ENCODE data around the gene TMEM97.
"Not testable (repeated sequence)": the region's sequence is repeated elsewhere in the genome, so short reads cannot be mapped to it uniquely, and the experiment has no call there.

TMEM97 gene

DNA sequence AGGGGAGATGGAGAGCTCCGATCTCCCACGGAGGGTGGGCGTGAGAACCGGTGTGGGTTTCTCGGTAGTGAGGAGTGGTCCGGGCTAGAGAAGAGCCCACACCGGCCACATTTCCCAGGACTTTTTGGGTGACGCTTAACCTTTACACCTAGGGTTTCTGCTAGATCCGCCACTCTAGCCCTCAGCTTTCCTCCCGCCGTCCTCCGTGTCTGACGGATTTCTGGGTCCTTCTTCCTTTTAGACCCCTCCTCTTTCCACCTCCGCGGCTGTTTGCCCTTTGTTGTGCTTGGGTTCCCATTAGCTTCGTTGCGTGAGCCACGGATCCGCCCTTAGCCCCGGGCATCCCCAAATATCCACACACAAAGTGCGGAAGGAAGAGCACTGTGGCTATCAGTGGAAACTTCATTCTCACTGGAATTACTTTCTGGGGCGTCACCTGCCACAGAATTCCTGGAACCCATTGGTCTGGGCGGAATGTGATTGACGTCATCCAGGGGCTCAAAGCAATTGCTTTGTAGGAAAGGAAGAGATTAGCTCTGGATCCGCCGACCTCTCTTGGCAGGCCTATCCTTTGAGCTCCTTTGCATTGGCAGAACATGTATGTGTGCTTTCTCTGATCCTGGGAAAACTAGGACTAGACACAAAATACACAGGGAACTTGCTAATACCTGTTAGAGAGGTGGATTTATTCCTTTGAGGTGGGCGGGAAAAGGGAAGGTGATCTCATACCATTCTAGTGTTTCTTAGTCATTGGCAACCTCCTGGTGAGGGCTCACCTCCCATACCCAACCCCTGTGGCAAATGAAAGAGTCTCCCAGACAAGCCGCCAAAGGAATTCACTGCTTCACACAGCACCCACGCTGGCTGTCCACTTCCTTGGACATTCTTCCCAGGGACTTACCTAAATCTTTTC, 17.2 kb downstream of the TMEM97 start:
- H3K27ac ChIP-seq (ENCODE audit: insufficient read depth, low read length, poor library complexity, severe bottlenecking): peak overlapping the region; percentile 80
- no peaks in the 10 kb centered on the region for H3K27me3 ChIP-seq (replicated peaks; ENCODE audit: control insufficient read depth, insufficient read depth, low read length, poor library complexity, severe bottlenecking)
- peaks cover 17% of the 10 kb centered on the region for H3K36me3 ChIP-seq (ENCODE audit: control insufficient read depth, insufficient read depth, low read length)
- peaks cover 18% of the 10 kb centered on the region for H3K4me1 ChIP-seq (ENCODE audit: control insufficient read depth, insufficient read depth, low read length, poor library complexity, severe bottlenecking)
- peak overlapping the region; percentile 85 for H3K4me3 ChIP-seq (ENCODE audit: insufficient read depth, low read depth, low read length, poor library complexity, severe bottlenecking)
- no peaks in the 10 kb centered on the region for H3K9me3 ChIP-seq (ENCODE audit: control insufficient read depth, low read length)
- no peak for DNase-seq

DNA sequence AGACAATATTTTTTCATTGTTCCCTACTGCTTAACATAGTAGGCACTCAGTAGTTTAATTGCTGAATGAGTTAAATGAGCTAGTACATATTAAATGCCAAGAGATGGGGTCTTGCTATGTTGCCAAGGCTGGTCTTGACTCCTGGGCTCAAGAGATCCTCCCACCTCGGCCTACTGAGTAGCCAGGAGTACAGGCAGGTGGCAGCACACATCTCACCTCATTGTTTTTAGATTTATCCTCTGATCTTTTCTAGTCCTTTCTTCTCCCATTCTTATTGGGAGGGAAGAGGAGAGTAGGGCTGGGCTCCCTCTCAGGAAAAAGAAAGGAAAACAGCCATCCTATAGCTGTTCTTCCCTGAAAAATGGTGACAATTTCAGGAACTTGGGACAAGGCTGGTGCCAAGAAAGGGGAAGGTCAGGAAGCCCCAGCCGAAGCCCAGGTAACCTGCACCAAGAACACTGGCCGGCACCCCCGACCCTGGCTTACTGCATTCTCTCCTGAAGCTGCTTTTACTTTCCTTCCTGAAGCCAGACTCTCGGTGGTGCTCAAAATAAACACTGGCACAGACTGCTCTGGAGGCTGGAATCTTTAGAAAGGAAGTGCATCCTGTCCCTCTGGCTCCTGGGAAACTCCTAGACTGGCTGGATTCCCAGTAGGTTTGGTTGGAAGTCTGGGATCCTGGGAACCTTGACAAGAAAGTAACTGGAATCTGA, 19.2 kb downstream of the TMEM97 start:
- Histone ChIP-seq H3K9me3 (ENCODE audit: control insufficient read depth, low read length) (no peaks in the 10 kb centered on the region), H3K27ac (ENCODE audit: insufficient read depth, low read length, poor library complexity, severe bottlenecking) (no peak overlapping the region), H3K4me3 (ENCODE audit: insufficient read depth, low read depth, low read length, poor library complexity, severe bottlenecking) (no peak overlapping the region), H3K27me3 (replicated peaks; ENCODE audit: control insufficient read depth, insufficient read depth, low read length, poor library complexity, severe bottlenecking) (no peaks in the 10 kb centered on the region), H3K4me1 (ENCODE audit: control insufficient read depth, insufficient read depth, low read length, poor library complexity, severe bottlenecking) (peaks cover 18% of the 10 kb centered on the region), H3K36me3 (ENCODE audit: control insufficient read depth, insufficient read depth, low read length) (peaks cover 30% of the 10 kb centered on the region)
- no peak for DNase-seq

DNA sequence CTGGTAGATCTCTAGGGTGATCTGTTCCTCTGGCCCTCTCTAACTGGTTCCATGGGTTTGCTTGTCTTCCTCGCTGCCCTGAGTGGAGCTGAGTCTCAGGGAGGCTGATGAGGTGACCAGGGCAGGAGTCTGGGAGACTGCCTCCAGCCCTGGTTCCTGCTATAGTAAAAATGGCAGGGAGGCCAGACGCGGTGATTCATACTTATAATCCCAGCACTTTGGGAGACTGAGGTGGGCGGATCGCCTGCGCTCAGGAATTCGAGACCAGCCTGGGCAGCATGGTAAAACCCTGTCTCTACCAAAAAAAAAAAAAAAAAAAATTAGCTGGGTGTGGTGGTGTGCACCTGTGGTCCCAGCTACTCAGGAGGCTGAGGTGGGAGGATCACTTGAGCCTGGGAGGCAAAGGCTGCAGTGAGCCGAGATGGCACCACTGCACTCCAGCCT, 19.8 kb downstream of the TMEM97 start:
- H3K4me3 ChIP-seq (ENCODE audit: insufficient read depth, low read depth, low read length, poor library complexity, severe bottlenecking); H3K27ac ChIP-seq (ENCODE audit: insufficient read depth, low read length, poor library complexity, severe bottlenecking); H3K27me3 ChIP-seq (replicated peaks; ENCODE audit: control insufficient read depth, insufficient read depth, low read length, poor library complexity, severe bottlenecking); H3K9me3 ChIP-seq (ENCODE audit: control insufficient read depth, low read length); DNase-seq: not testable (repeated sequence)
- Histone ChIP-seq H3K36me3 (ENCODE audit: control insufficient read depth, insufficient read depth, low read length) (peaks cover 31% of the 10 kb centered on the region), H3K4me1 (ENCODE audit: control insufficient read depth, insufficient read depth, low read length, poor library complexity, severe bottlenecking) (peaks cover 18% of the 10 kb centered on the region)

DNA sequence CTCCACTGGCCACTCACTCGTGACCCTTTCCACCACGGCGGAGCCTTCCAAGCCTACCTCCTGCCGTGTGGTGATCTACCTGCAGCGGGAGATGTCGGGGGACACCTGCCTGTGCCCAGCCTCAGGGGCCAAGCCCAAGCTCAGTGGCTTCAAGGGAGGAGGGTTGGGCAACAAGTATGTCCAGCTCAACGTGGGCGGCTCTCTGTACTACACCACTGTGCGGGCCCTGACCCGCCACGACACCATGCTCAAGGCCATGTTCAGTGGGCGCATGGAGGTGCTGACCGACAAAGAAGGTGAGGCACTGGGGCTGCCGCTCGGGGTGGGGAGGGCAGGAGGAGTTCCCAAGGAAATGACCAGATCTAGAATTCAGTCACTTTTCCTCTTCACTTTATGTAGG, 20.4 kb downstream of the TMEM97 start:
- peaks cover 18% of the 10 kb centered on the region for H3K4me1 ChIP-seq (ENCODE audit: control insufficient read depth, insufficient read depth, low read length, poor library complexity, severe bottlenecking)
- no peaks in the 10 kb centered on the region for H3K27me3 ChIP-seq (replicated peaks; ENCODE audit: control insufficient read depth, insufficient read depth, low read length, poor library complexity, severe bottlenecking)
- no peak for DNase-seq
- H3K4me3 ChIP-seq (ENCODE audit: insufficient read depth, low read depth, low read length, poor library complexity, severe bottlenecking): no peak overlapping the region
- H3K9me3 ChIP-seq (ENCODE audit: control insufficient read depth, low read length): no peaks in the 10 kb centered on the region
- H3K27ac ChIP-seq (ENCODE audit: insufficient read depth, low read length, poor library complexity, severe bottlenecking): no peak overlapping the region
- H3K36me3 ChIP-seq (ENCODE audit: control insufficient read depth, insufficient read depth, low read length): peaks cover 35% of the 10 kb centered on the region

DNA sequence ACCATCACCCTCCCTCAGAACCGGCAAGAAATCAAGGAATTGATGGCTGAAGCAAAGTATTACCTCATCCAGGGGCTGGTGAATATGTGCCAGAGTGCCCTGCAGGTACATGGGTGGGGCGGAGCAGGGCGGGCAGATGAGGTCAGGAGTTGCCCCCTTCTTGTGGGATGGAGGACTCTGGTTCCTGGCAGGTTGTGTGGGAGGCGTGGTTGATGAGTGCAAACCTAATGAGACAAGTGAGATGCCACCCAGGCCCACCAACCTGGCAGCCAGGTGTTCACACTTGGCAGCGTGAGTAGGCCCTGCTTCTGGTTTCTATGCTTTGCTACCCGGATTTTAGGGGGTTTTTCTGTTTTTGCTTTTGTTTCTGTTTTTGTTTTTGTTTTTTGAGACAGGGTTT, 21.4 kb downstream of the TMEM97 start:
- H3K9me3 ChIP-seq (ENCODE audit: control insufficient read depth, low read length): no peaks in the 10 kb centered on the region
- H3K36me3 ChIP-seq (ENCODE audit: control insufficient read depth, insufficient read depth, low read length): peaks cover 43% of the 10 kb centered on the region
- no peak overlapping the region for H3K27ac ChIP-seq (ENCODE audit: insufficient read depth, low read length, poor library complexity, severe bottlenecking)
- peaks cover 11% of the 10 kb centered on the region for H3K4me1 ChIP-seq (ENCODE audit: control insufficient read depth, insufficient read depth, low read length, poor library complexity, severe bottlenecking)
- H3K27me3 ChIP-seq (replicated peaks; ENCODE audit: control insufficient read depth, insufficient read depth, low read length, poor library complexity, severe bottlenecking): no peaks in the 10 kb centered on the region
- no peak overlapping the region for H3K4me3 ChIP-seq (ENCODE audit: insufficient read depth, low read depth, low read length, poor library complexity, severe bottlenecking)
- no peak for DNase-seq

DNA sequence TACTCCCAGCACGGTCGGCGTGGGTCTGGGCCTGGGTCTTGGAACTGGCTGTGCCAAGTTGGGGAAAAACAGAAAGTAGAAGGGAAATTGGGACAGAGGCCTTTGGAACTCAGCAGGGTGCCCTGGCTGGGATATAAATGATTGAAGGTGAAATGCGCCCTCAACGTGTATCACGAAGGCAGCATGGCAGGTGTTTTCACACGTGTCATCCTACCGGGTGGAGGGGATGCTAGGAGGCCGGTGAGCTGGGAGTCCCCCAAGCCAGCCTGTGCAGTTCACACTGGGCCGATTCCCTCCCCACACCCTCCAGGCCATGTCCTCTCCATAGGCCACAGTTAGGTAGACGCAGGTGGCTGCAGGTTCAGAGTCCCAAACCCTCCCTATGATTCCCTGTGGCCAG, 22.5 kb downstream of the TMEM97 start:
- DNase-seq: no peak
- Histone ChIP-seq H3K4me3 (ENCODE audit: insufficient read depth, low read depth, low read length, poor library complexity, severe bottlenecking) (no peak overlapping the region), H3K4me1 (ENCODE audit: control insufficient read depth, insufficient read depth, low read length, poor library complexity, severe bottlenecking) (peaks cover 4% of the 10 kb centered on the region), H3K27ac (ENCODE audit: insufficient read depth, low read length, poor library complexity, severe bottlenecking) (no peak overlapping the region), H3K36me3 (ENCODE audit: control insufficient read depth, insufficient read depth, low read length) (peaks cover 54% of the 10 kb centered on the region), H3K27me3 (replicated peaks; ENCODE audit: control insufficient read depth, insufficient read depth, low read length, poor library complexity, severe bottlenecking) (no peaks in the 10 kb centered on the region), H3K9me3 (ENCODE audit: control insufficient read depth, low read length) (no peaks in the 10 kb centered on the region)

DNA sequence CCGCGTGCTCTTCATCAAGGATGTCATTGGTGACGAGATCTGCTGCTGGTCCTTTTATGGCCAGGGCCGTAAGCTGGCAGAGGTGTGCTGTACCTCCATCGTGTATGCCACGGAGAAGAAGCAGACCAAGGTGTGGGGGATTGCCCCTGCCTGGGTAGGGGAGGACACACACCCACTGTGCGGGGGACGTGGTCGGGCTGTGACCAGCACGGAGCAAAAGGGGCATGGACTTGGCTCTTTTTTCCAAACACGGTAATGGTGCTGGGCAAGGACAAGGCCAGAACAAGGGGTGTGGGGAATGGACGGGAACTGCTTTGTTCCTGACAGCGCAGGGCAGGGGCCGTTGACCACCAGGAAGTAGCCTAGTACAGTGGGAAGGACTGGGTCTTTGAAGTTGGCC, 23.3 kb downstream of the TMEM97 start:
- DNase-seq: no peak
- Histone ChIP-seq H3K4me3 (ENCODE audit: insufficient read depth, low read depth, low read length, poor library complexity, severe bottlenecking) (no peak overlapping the region), H3K36me3 (ENCODE audit: control insufficient read depth, insufficient read depth, low read length) (peaks cover 62% of the 10 kb centered on the region)

DNA sequence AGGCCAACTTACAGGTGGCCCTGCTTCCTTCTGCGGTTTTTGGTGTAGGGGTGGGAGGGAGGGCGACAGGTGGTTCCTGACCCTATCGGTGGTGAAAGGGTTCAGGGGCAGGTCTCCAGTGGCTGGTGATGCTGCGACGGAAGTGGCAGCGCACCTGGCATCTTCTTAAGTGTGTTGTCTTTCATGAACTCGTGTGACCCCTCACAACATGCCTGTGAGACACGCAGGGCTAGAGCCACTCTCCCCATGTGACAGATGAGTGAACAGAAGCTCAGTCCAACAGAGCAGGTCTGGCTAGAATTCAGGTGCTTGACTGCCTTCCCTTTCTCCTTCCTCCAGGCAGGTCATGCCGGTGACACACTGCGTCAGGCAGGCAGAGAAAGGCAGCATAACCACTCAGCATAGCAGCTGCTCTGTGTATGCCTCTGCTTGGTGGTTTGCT, 24.5 kb downstream of the TMEM97 start:
- Histone ChIP-seq H3K4me3 (ENCODE audit: insufficient read depth, low read depth, low read length, poor library complexity, severe bottlenecking) (no peak overlapping the region), H3K27ac (ENCODE audit: insufficient read depth, low read length, poor library complexity, severe bottlenecking) (no peak overlapping the region), H3K36me3 (ENCODE audit: control insufficient read depth, insufficient read depth, low read length) (peaks cover 73% of the 10 kb centered on the region), H3K4me1 (ENCODE audit: control insufficient read depth, insufficient read depth, low read length, poor library complexity, severe bottlenecking) (no peaks in the 10 kb centered on the region), H3K27me3 (replicated peaks; ENCODE audit: control insufficient read depth, insufficient read depth, low read length, poor library complexity, severe bottlenecking) (no peaks in the 10 kb centered on the region), H3K9me3 (ENCODE audit: control insufficient read depth, low read length) (no peaks in the 10 kb centered on the region)
- no peak for DNase-seq

More for the DNA sequence above, 23.3 kb downstream of the TMEM97 start:
- Histone ChIP-seq H3K27ac (ENCODE audit: insufficient read depth, low read length, poor library complexity, severe bottlenecking) (no peak overlapping the region), H3K27me3 (replicated peaks; ENCODE audit: control insufficient read depth, insufficient read depth, low read length, poor library complexity, severe bottlenecking) (no peaks in the 10 kb centered on the region), H3K4me1 (ENCODE audit: control insufficient read depth, insufficient read depth, low read length, poor library complexity, severe bottlenecking) (no peaks in the 10 kb centered on the region), H3K9me3 (ENCODE audit: control insufficient read depth, low read length) (no peaks in the 10 kb centered on the region)

DNA sequence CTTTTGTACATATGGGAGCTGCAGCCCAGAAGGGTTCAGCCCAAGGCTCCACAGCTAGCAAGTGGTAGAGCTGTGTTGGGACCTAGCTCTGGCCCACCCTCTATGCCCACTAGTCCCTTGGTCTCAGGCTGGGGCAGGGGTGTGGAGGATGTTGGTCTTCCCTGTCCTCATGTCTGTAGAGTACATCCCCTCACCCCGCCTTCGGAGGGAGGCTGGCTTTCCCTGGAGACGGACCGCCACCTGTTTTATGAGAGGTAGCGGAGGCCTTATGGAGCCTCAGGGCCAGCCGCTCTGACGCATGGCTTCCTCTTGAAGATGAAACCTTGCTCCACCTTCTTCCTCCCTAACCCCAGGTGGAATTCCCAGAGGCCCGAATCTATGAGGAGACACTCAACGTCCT, 25.0 kb downstream of the TMEM97 start:
- Histone ChIP-seq H3K36me3 (ENCODE audit: control insufficient read depth, insufficient read depth, low read length) (peaks cover 77% of the 10 kb centered on the region), H3K9me3 (ENCODE audit: control insufficient read depth, low read length) (no peaks in the 10 kb centered on the region), H3K4me1 (ENCODE audit: control insufficient read depth, insufficient read depth, low read length, poor library complexity, severe bottlenecking) (no peaks in the 10 kb centered on the region)

DNA sequence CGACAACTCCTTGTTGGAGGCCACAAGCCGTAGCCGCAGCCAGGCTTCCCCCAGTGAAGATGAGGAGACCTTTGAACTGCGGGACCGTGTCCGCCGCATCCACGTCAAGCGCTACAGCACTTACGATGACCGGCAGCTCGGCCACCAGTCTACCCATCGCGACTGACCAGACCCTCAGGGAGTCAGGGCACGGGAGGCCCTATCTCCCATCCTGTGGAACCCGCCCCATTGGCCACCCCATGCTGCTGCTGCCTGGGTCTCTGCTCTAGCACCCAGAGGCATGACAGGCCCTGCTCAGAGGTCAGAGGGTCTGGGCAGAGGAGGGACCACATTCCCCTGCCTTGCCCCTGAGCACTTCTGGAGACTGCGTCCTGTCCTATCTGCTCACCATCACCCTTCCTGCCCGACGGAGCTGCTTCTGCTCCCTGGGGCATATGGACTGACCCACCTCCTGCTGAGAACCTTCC, 25.5 kb downstream of the TMEM97 start:
- H3K36me3 ChIP-seq (ENCODE audit: control insufficient read depth, insufficient read depth, low read length): peaks cover 82% of the 10 kb centered on the region

More for the DNA sequence above, 25.0 kb downstream of the TMEM97 start:
- Histone ChIP-seq H3K4me3 (ENCODE audit: insufficient read depth, low read depth, low read length, poor library complexity, severe bottlenecking) (no peak overlapping the region), H3K27me3 (replicated peaks; ENCODE audit: control insufficient read depth, insufficient read depth, low read length, poor library complexity, severe bottlenecking) (no peaks in the 10 kb centered on the region), H3K27ac (ENCODE audit: insufficient read depth, low read length, poor library complexity, severe bottlenecking) (no peak overlapping the region)
- DNase-seq: no peak

More for the DNA sequence above, 25.5 kb downstream of the TMEM97 start:
- H3K9me3 ChIP-seq (ENCODE audit: control insufficient read depth, low read length): no peaks in the 10 kb centered on the region
- H3K27ac ChIP-seq (ENCODE audit: insufficient read depth, low read length, poor library complexity, severe bottlenecking): no peak overlapping the region
- no peak overlapping the region for H3K4me3 ChIP-seq (ENCODE audit: insufficient read depth, low read depth, low read length, poor library complexity, severe bottlenecking)
- DNase-seq: no peak
- H3K27me3 ChIP-seq (replicated peaks; ENCODE audit: control insufficient read depth, insufficient read depth, low read length, poor library complexity, severe bottlenecking): no peaks in the 10 kb centered on the region
- no peaks in the 10 kb centered on the region for H3K4me1 ChIP-seq (ENCODE audit: control insufficient read depth, insufficient read depth, low read length, poor library complexity, severe bottlenecking)

Data from effector memory CD4-positive, alpha-beta T cell (primary cell).